Activated CD4-positive, alpha-beta T cell treated with anti-CD3 and anti-CD28 coated beads, Interleukin-2, amount 50 U/mL, for 4 hours (primary cell): ENCODE results near the gene PHF2.
"Not testable (repeated sequence)": the region's sequence is repeated elsewhere in the genome, so short reads cannot be mapped to it uniquely, and the experiment has no call there.

Source experiments
- DNase-seq, 2 experiments: peaks; one replicate each; pipeline ENCODE4 v3.0.0-alpha.2; 2020

The PHF2 gene

DNA sequence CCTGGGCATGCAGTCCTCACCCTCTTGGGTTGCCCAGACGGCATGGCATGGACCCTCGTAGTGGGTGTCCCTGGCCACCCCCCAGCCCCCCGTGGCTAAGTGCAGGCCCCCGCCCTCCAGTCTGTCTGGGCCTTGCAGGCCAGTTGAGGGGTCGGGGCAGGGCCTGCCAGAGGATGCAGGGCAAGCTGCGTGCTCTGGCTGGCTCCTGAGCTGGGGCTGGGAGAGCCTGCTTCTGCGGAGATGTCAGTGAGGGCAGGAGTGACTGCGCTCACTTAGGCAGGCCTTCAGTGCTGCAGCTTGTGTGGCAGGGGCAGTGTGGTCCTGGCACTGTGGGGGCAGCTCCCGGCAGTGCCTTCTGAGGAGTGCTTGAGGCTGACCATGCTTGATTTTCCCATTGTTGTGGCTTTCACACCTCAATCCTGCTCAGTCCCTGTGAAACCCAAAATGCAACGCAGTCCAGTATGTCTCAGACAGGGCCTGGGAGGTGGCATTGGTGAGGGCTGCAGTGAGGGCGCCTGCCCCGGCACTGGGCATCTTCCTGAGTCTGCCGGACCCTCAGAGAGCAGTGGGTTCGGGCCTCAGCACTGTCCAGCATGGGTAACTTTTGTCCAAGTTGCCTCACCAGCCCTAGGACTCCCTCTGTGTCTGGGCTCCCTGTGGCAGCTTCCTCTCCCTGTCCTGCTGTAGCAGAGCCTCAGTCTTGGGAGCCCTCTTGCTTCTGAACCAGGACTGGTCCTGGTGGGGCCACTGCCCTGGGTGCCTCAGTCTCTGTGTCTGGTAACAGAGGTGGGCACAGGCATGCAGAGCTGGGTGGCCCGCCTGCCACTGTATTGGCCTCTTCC, 93.0 kb downstream of the PHF2 start:
- DNase-seq: no peak

DNA sequence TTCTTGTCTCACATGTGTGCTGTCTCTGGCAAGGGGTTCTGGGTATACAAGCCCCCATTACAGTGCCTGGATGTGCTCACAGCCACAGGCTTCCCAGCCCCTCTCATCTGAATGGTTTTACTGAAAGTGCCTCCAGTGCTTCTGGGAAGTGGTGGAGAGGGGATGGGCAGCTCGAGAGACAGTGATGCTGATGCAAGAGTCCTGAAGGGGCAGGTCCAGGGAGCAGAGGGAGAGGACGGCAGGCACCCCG, 93.5 kb downstream of the PHF2 start:
- DNase-seq: no peak

DNA sequence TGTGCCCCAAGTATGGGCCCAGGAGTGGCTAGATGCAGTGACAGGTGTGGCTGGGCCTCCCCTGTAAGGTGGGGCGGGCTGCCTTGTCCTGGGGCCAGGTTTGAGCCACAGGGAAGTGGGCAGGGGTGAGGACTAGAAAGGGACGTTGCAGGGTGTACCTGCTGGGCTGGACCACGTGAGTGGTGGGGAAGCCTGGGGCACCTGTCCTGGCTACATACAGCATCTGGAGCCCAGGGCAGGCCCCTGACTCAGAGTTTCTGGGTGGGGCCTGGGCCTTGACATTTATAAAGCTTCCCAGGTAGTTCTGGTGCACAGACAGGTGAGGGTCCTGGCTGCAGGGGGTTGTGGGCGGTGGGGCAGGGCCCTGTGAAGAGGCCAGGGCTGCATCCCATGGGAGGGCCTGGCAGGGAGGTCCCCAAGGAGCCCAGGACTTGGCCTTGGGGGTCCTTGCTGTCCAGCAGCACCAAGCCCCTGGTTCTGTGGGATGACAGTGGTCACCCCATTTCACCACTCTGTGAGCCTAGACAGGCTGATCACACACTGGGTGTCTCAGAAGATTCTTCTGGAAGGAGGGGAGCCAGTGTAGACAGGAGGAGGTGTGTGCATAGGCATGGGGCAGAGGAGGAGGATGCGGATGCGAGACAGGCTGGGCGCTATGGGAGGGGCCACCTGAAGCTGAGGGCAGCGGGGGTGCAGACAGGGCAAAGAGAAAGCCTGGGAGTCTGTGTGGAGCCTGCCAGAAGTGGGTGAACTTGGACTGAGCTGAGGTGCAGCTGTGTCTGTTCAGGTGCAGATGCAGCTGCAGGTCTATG, 94.0 kb downstream of the PHF2 start:
- no peak for DNase-seq

- no peak for DNase-seq
Observed at GRCh38 chr9:93671020-93671338, 94.6 kb downstream of the PHF2 start.

DNA sequence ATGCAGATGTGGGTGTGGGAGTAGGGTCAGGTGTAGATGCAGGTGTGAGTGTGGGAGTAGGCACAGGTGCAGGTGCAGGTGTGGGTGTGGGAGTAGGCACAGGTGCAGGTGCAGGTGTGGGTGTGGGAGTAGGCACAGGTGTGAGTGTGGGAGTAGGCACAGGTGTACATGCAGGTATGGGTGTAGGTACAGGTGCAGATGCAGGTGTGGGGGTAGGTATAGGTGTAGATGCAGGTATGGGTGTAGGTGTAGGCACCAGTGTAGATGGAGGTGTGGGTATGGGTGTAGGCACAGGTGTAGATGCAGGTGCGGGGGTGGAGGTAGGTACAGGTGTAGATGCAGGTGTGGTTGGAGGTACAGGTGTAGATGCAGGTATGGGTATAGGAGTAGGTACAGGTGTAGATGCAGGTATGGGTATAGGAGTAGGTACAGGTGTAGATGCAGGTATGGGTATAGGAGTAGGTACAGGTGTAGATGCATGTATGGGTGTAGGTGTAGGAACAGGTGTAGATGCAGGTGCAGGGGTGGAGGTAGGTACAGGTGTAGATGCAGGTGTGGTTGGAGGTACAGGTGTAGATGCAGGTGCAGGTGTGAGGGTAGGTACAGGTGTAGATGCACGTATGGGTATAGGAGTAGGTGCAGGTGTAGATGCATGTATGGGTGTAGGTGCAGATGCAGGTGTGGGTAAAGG, 96.1 kb downstream of the PHF2 start:
- DNase-seq: not testable (repeated sequence)

DNA sequence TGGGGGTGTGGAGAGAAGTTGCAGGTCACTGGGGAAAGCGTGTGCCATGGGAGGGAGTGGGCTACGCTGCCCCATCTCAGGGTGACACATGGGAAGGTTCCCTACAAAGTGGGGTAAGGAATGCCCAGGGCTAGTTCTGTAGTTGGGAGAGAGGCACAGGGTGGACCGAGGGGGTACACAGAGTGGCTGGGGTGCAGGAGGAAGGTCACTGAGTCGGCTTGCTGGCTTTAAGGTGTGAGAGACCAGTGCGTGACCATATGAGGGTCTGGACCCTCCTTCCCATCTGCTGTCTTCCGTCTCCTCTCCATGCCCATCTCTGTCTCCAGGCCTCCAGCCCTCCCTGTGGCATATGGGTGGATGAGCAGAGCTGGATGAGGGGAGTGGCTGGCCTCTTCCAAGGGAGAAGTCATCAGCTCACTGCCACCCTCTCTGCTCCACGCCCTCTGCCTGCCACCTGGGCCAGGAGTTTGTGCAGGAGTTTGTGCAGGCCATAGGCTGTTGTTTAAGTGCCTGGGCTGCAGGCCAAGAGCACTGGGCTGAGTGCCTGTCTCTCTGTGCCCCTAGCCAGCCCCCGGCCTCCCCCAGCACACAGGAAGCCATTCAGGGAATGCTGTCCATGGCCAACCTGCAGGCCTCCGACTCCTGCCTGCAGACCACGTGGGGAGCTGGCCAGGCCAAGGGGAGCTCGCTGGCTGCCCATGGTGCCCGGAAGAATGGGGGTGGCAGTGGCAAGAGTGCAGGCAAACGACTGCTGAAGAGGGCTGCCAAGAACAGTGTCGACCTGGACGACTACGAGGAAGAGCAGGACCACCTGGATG, 96.8 kb downstream of the PHF2 start:
- DNase-seq: no peak

GRCh38 chr9:93673839-93674334, 97.5 kb downstream of the PHF2 start:
- DNase-seq: no peak

- DNase-seq: no peak
Observed at GRCh38 chr9:93674580-93675335, 98.4 kb downstream of the PHF2 start.

DNA sequence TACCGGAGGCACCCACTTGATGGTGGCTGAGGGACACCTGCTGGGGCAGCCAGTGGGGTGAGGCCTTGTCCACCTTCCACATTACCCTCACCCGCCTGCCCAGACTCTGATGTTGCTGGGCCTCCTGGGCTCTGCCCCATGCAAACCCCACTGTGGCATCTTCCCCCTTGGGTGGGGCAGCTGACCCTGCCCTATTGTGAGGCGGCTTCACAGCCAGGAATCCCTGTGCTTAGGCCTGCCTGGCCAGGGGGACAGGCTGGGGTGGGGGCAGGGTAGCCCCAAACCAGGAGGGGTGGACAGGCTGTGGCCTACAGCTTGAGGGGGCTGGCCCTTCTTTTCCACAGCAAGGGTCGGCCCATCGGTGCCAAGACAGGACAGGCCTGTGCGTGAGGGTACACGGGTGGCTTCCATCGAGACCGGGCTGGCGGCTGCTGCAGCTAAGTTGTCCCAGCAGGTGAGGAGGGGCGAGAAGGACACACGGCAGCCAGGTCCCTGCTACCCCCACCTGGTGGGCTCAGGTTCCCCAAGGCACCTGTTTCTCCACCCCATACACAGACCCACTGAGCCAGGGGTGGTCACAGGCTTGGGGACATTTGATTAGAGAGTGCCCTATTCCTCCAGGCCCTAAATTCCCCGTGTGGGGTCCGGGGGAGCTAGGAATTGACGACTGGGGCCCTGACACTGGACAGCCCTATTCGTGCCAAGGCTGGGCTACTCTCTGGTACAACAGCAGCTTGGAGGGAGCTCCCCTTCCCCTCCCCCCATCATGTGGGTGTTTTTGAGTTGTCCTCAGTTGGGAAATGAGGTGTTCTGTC, 99.2 kb downstream of the PHF2 start:
- DNase-seq: no peak

- no peak for DNase-seq
Observed at GRCh38 chr9:93676310-93677047, 100.1 kb downstream of the PHF2 start.

DNA sequence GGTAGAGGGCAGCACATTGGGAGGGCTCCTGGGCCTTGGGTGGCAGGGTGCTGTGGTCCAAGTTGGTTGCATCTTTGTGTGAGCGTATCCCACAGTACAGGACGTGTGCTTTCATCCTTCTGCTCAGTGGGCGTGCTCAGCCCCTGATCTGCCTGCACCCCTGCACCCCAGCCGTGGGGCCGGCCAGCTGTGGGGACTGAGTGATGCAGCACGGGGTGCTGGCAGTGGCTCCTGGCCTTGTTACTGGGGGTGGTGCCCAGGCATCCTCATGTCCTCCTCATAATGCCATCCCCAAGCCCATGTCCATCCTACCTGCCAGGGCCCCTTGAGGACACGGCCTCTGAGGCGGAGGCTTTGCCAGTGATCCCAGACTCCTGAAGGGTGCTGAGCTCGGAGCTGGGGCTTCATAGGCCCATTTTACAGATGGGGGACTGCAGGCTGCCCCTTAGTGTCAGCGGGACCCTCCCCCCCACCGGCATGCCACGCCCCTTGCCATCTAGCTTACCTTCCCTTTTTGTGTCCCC, 100.7 kb downstream of the PHF2 start:
- DNase-seq: no peak

DNA sequence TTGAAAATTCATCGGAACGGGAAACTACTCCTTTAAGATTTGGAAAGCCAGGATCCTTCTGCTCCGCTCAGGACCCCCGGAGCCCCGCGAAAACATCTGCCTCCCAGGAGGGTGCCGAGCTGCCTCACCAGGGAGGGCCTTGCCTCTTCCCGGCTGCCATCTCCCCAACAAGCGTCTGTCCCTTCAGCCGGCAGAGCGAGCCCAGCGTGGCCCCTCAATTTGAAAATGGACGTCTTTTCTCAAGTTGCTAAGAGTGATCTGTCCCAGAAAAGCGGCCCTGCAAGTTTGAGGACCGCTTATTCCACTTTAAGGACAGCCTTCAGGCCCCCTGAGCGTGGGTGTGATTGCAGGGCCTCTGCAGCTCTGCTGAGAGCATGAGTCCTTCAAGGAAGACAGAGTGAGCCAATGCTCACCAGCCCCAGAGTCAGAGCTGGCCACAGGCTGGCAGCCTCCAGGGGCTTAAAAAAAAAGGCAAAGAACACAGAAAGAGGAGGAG, 101.3 kb downstream of the PHF2 start:
- no peak for DNase-seq

GRCh38 chr9:93678199-93679019, 102.0 kb downstream of the PHF2 start:
- no peak for DNase-seq

- no peak for DNase-seq
Observed at GRCh38 chr9:93679536-93680442, 103.4 kb downstream of the PHF2 start.

DNA sequence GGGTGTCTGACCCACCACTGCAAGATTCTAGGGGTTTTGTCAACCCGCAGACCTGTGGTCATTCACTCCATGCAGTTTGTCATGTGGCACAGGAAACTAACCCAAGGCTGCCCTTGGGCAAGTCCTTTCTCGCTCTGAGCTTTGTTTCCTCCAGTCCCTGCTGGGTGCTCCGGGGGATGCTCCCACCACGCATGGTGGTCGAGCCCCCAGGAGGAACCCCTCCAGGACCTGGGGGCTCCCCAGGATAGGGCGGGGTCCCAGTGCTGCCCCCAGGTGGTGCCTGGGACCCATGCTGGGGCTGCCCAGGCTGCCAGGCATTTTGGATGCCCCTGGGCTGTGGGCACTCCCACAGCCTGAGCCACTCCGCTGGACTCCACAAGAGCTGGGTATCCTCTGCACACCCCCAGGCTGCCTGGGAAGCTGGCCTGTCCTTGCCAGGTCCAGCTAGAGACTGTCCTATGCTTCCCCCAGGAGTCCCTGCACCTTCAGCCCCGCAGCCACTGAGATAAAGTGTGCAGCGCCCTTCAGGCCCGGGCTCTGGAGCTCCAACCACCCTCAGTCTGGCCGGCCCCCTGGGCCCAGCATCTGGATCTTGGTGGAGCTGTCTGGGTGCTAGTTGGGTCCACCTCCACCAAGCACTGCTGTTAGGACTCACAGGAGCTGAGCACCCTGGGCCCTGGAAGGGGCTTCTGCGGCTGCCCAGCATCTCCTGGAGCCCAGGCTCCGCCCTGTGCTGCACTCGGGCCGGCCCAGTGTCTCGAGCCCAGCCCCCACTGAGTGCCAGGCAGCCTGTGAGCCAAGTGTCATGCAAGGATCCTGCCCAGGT, 104.3 kb downstream of the PHF2 start:
- no peak for DNase-seq

GRCh38 chr9:93681269-93682154, 105.1 kb downstream of the PHF2 start:
- DNase-seq: no peak
